Measurements from ENCODE around the gene TRAP1. TPM values are rescaled to one million over a fixed set of nuclear protein-coding genes. Genes with fewer than 3 reads are reported as not detected.

Gene TRAP1
- total RNA-seq, 1 donor from 2014 or later: 111 TPM

GRCh38 chr16:3740186-3740585, 22.9 kb upstream of the TRAP1 start:
- FAIRE-seq (peak; percentile 79), DNase-seq (ENCODE audit: low read depth) (no peak)
- Histone ChIP-seq H3K36me3 (ENCODE audit: control insufficient read depth, insufficient read depth, low read length) (peaks cover 35% of the 10 kb centered on the region), H3K27me3 (ENCODE audit: control insufficient read depth, insufficient read depth, low read length) (no peaks in the 10 kb centered on the region), H3K4me3 (ENCODE audit: low read depth, low read length) (no peak overlapping the region)
- no peak for TF ChIP-seq CTCF (IDR thresholded peaks at IDR 0.05; ENCODE audit: insufficient read depth, low read length, severe bottlenecking)

- DNase-seq (ENCODE audit: low read depth) (no peak), FAIRE-seq (no peak)
- Histone ChIP-seq H3K36me3 (ENCODE audit: control insufficient read depth, insufficient read depth, low read length) (peaks cover 38% of the 10 kb centered on the region), H3K4me3 (ENCODE audit: low read depth, low read length) (no peak overlapping the region), H3K27me3 (ENCODE audit: control insufficient read depth, insufficient read depth, low read length) (no peaks in the 10 kb centered on the region)
- no peak for TF ChIP-seq CTCF (IDR thresholded peaks at IDR 0.05; ENCODE audit: insufficient read depth, low read length, severe bottlenecking)
Measured at GRCh38 chr16:3739636-3740035, 22.3 kb upstream of the TRAP1 start.

GRCh38 chr16:3738541-3738940, 21.2 kb upstream of the TRAP1 start:
- H3K4me3 ChIP-seq (ENCODE audit: low read depth, low read length): no peak overlapping the region
- no peaks in the 10 kb centered on the region for H3K27me3 ChIP-seq (ENCODE audit: control insufficient read depth, insufficient read depth, low read length)
- DNase-seq (ENCODE audit: low read depth) (no peak), FAIRE-seq (no peak)
- TF ChIP-seq CTCF (IDR thresholded peaks at IDR 0.05; ENCODE audit: insufficient read depth, low read length, severe bottlenecking): no peak
- peaks cover 42% of the 10 kb centered on the region for H3K36me3 ChIP-seq (ENCODE audit: control insufficient read depth, insufficient read depth, low read length)

GRCh38 chr16:3738128-3738527, 20.8 kb upstream of the TRAP1 start:
- DNase-seq (ENCODE audit: low read depth): no peak
- TF ChIP-seq CTCF (IDR thresholded peaks at IDR 0.05; ENCODE audit: insufficient read depth, low read length, severe bottlenecking): no peak
- Histone ChIP-seq H3K4me3 (ENCODE audit: low read depth, low read length) (no peak overlapping the region), H3K36me3 (ENCODE audit: control insufficient read depth, insufficient read depth, low read length) (peaks cover 42% of the 10 kb centered on the region), H3K27me3 (ENCODE audit: control insufficient read depth, insufficient read depth, low read length) (no peaks in the 10 kb centered on the region)
- no peak for FAIRE-seq

- no peak overlapping the region for H3K4me3 ChIP-seq (ENCODE audit: low read depth, low read length)
- no peak for TF ChIP-seq CTCF (IDR thresholded peaks at IDR 0.05; ENCODE audit: insufficient read depth, low read length, severe bottlenecking)
- FAIRE-seq (no peak), DNase-seq (ENCODE audit: low read depth) (no peak)
- no peaks in the 10 kb centered on the region for H3K27me3 ChIP-seq (ENCODE audit: control insufficient read depth, insufficient read depth, low read length)
- H3K36me3 ChIP-seq (ENCODE audit: control insufficient read depth, insufficient read depth, low read length): peaks cover 37% of the 10 kb centered on the region
Measured at GRCh38 chr16:3737181-3737580, 19.9 kb upstream of the TRAP1 start.

- Histone ChIP-seq H3K36me3 (ENCODE audit: control insufficient read depth, insufficient read depth, low read length) (peaks cover 44% of the 10 kb centered on the region), H3K4me3 (ENCODE audit: low read depth, low read length) (no peak overlapping the region), H3K27me3 (ENCODE audit: control insufficient read depth, insufficient read depth, low read length) (no peaks in the 10 kb centered on the region)
- no peak for TF ChIP-seq CTCF (IDR thresholded peaks at IDR 0.05; ENCODE audit: insufficient read depth, low read length, severe bottlenecking)
- no peak for DNase-seq (ENCODE audit: low read depth)
- no peak for FAIRE-seq
Measured at GRCh38 chr16:3736116-3736515, 18.8 kb upstream of the TRAP1 start.

Measured in bronchial epithelial cell (primary cell).